WERI-Rb-1 (cell line): ENCODE data around the gene XIAP.

ENCODE experiments used
- DNase-seq: peaks from one replicate; pipeline ENCODE4 v3.0.0-alpha.2; 2020
- H3K27ac ChIP-seq: fragments of 250-450 bp; sonication (Bioruptor Pico); 2 replicates; pipeline ENCODE4 v1.5.1; 2020; ENCODE audit warnings: mild to moderate bottlenecking, moderate library complexity
- H3K27me3 ChIP-seq: fragments of 250-450 bp; sonication (Bioruptor Pico); 2 replicates; pipeline ENCODE4 v1.5.1; 2021; ENCODE audit warnings: mild to moderate bottlenecking, low read depth, moderate library complexity; ENCODE audit not compliant: insufficient read depth, severe bottlenecking
- H3K36me3 ChIP-seq: fragments of 250-450 bp; sonication (Bioruptor Pico); 2 replicates; pipeline ENCODE4 v1.5.1; 2020; ENCODE audit warnings: mild to moderate bottlenecking, moderate library complexity
- H3K4me3 ChIP-seq: 2 replicates; pipeline ENCODE4 v1.5.1; 2011; ENCODE audit warnings: low read depth, mild to moderate bottlenecking, control low read depth, low read length
- H3K9me3 ChIP-seq: fragments of 250-450 bp; sonication (Bioruptor Pico); 2 replicates; pipeline ENCODE4 v1.5.1; 2021; ENCODE audit warnings: mild to moderate bottlenecking, moderate library complexity; ENCODE audit not compliant: severe bottlenecking
- TF ChIP-seq, protein P1 (sequence below): IDR thresholded peaks from 2 replicates; pipeline ENCODE4 v1.5.1; 2011; ENCODE audit warnings: low read depth, mild to moderate bottlenecking, control low read depth, inconsistent platforms, low read length

XIAP gene

GRCh38 chrX:123905332-123905731, 45.5 kb downstream of the XIAP start:
- H3K9me3 ChIP-seq, result no peaks in the 10 kb centered on the region
- H3K27ac ChIP-seq, result no peak overlapping the region
- DNase-seq, result no peak
- no peak overlapping the region for H3K4me3 ChIP-seq
- peaks cover 16% of the 10 kb centered on the region for H3K27me3 ChIP-seq
- TF ChIP-seq, protein P1, sequence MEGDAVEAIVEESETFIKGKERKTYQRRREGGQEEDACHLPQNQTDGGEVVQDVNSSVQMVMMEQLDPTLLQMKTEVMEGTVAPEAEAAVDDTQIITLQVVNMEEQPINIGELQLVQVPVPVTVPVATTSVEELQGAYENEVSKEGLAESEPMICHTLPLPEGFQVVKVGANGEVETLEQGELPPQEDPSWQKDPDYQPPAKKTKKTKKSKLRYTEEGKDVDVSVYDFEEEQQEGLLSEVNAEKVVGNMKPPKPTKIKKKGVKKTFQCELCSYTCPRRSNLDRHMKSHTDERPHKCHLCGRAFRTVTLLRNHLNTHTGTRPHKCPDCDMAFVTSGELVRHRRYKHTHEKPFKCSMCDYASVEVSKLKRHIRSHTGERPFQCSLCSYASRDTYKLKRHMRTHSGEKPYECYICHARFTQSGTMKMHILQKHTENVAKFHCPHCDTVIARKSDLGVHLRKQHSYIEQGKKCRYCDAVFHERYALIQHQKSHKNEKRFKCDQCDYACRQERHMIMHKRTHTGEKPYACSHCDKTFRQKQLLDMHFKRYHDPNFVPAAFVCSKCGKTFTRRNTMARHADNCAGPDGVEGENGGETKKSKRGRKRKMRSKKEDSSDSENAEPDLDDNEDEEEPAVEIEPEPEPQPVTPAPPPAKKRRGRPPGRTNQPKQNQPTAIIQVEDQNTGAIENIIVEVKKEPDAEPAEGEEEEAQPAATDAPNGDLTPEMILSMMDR, result no peak
- peaks cover 12% of the 10 kb centered on the region for H3K36me3 ChIP-seq

GRCh38 chrX:123906557-123907316, 46.9 kb downstream of the XIAP start:
- no peak overlapping the region; the same call in 1 of the 2 replicates for H3K27ac ChIP-seq
- peaks cover 11% of the 10 kb centered on the region for H3K36me3 ChIP-seq
- H3K9me3 ChIP-seq, result no peaks in the 10 kb centered on the region
- DNase-seq, result no peak
- no peak overlapping the region for H3K4me3 ChIP-seq
- peaks cover 16% of the 10 kb centered on the region for H3K27me3 ChIP-seq
- TF ChIP-seq, protein P1, result no peak

- Histone ChIP-seq H3K27me3 (peaks cover 15% of the 10 kb centered on the region), H3K4me3 (no peak overlapping the region), H3K27ac (peak overlapping the region; percentile 11; the same call in 1 of the 2 replicates), H3K36me3 (peaks cover under 1% of the 10 kb centered on the region), H3K9me3 (no peaks in the 10 kb centered on the region)
- TF ChIP-seq, protein P1, result no peak
- no peak for DNase-seq
Observed at GRCh38 chrX:123909523-123909922, 49.7 kb downstream of the XIAP start.

- Histone ChIP-seq H3K4me3 (no peak overlapping the region), H3K27ac (no peak overlapping the region), H3K36me3 (no peaks in the 10 kb centered on the region), H3K27me3 (no peaks in the 10 kb centered on the region), H3K9me3 (no peaks in the 10 kb centered on the region)
- TF ChIP-seq, protein P1, result no peak
- DNase-seq, result no peak
Observed at GRCh38 chrX:123917069-123917468, 57.2 kb downstream of the XIAP start.

DNA sequence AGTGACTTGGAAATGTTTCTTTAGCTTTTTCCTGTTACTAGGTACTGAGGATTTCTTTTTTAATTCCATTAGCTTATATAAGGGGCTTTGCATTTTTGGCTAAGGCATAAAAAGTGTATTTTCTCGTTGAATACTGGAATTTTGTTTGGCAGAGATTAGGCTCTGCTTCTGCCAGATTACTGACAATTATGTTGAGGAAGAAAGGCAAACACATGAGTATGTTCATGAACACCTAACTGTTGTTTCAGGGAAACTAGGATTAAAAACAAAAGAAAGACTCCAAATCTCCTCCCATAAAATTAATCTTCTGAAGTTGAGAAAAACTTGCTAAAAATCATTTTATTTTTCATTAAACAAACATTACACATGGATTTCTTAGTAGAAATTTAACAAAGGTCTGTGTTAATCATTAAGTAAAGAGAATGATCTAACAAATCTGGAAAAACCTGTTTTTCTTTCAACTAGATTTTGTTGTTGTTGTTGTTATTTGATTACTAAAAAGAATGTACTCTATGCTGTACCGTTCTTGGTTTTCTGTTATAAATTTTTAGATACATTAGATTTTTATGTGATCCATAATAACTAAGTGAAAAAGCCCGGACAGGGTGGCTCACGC, 58.4 kb downstream of the XIAP start:
- H3K27me3 ChIP-seq, result no peaks in the 10 kb centered on the region
- H3K4me3 ChIP-seq, result no peak overlapping the region
- TF ChIP-seq, protein P1, result no peak
- H3K27ac ChIP-seq, result no peak overlapping the region
- H3K36me3 ChIP-seq, result no peaks in the 10 kb centered on the region
- no peak for DNase-seq
- H3K9me3 ChIP-seq, result no peaks in the 10 kb centered on the region
